ELF-1 (cell line): ENCODE measurements around the gene TMEM121B.
"Not testable (repeated sequence)": the region's sequence is repeated elsewhere in the genome, so short reads cannot be mapped to it uniquely, and the experiment has no call there.

Experiments
- DNase-seq: peaks from one replicate; pipeline ENCODE4 v3.0.0-alpha.2; 2016; ENCODE audit warnings: low read depth, low spot score

The TMEM121B gene

GRCh38 chr22:17121233-17122195 lies at the start of gene TMEM121B:
Gene TMEM121B, minus strand, starts transcription at chr22:17121360. Its CDS starts 233 bp downstream, at chr22:17121127.
- DNase-seq, result peak; percentile 88

GRCh38 chr22:17167486-17167885 lies 46.3 kb upstream of the TMEM121B start:
- DNase-seq, result no peak

- DNase-seq, result peak; percentile 29
Measured at GRCh38 chr22:17164392-17165024, 43.3 kb upstream of the TMEM121B start.

- no peak for DNase-seq
Measured at GRCh38 chr22:17162731-17163130, 41.6 kb upstream of the TMEM121B start.

- peak; percentile 47 for DNase-seq
Measured at GRCh38 chr22:17161991-17162390, 40.8 kb upstream of the TMEM121B start.

GRCh38 chr22:17159504-17159951 lies 38.4 kb upstream of the TMEM121B start:
- no peak for DNase-seq

- DNase-seq, result peak; percentile 85
Measured at GRCh38 chr22:17158568-17159503, 37.7 kb upstream of the TMEM121B start, which contains the start of gene HDHD5. Gene HDHD5, minus strand, starts transcription at chr22:17159277. Its CDS starts 26 bp downstream, at chr22:17159251.

- no peak for DNase-seq
Measured at GRCh38 chr22:17158176-17158567, 37.0 kb upstream of the TMEM121B start.

- no peak for DNase-seq
Measured at GRCh38 chr22:17157714-17158113, 36.6 kb upstream of the TMEM121B start.

GRCh38 chr22:17155941-17156340 lies 34.8 kb upstream of the TMEM121B start:
- no peak for DNase-seq

GRCh38 chr22:17152971-17153370 lies 31.8 kb upstream of the TMEM121B start:
- DNase-seq, result no peak

- DNase-seq, result no peak
Measured at GRCh38 chr22:17152340-17152739, 31.2 kb upstream of the TMEM121B start.

- no peak for DNase-seq
Measured at GRCh38 chr22:17149076-17149815, 28.1 kb upstream of the TMEM121B start.

GRCh38 chr22:17147458-17147857 lies 26.3 kb upstream of the TMEM121B start:
- DNase-seq, result not testable (repeated sequence)

- DNase-seq, result no peak
Measured at GRCh38 chr22:17145021-17145680, 24.0 kb upstream of the TMEM121B start.

- DNase-seq, result no peak
Measured at GRCh38 chr22:17143826-17144225, 22.7 kb upstream of the TMEM121B start.

- no peak for DNase-seq
Measured at GRCh38 chr22:17143101-17143500, 21.9 kb upstream of the TMEM121B start.

GRCh38 chr22:17140826-17141766 lies 19.9 kb upstream of the TMEM121B start:
- no peak for DNase-seq

- peak; percentile 58 for DNase-seq
Measured at GRCh38 chr22:17140022-17140421, 18.9 kb upstream of the TMEM121B start.
